Glutamatergic neuron (in vitro differentiated cells): ENCODE measurements around the gene HOMEZ. TPM values are rescaled to one million over a fixed set of nuclear protein-coding genes. Genes with fewer than 3 reads are reported as not detected.
A peak's percentile ranks its signal among the peaks of the same experiment; 100 is the strongest.

Experiments used
- DNase-seq: peaks from one replicate; pipeline ENCODE4 v3.0.0; 2022
- H3K27ac Mint-ChIP-seq: one replicate; pipeline ENCODE4 v1.8.0; 2020; ENCODE audit warnings: mild to moderate bottlenecking, mixed read lengths, inconsistent platforms; ENCODE audit not compliant: unreplicated experiment
- H3K27me3 Mint-ChIP-seq: one replicate; pipeline ENCODE4 v1.8.0; 2020; ENCODE audit warnings: mild to moderate bottlenecking, moderate library complexity, mixed read lengths, inconsistent platforms; ENCODE audit not compliant: unreplicated experiment
- H3K36me3 Mint-ChIP-seq: one replicate; pipeline ENCODE4 v1.8.0; 2020; ENCODE audit warnings: mild to moderate bottlenecking, mixed read lengths, inconsistent platforms; ENCODE audit not compliant: unreplicated experiment
- H3K4me1 Mint-ChIP-seq: one replicate; pipeline ENCODE4 v1.8.0; 2020; ENCODE audit warnings: mild to moderate bottlenecking, low read depth, mixed read lengths, inconsistent platforms; ENCODE audit not compliant: unreplicated experiment
- H3K4me3 Mint-ChIP-seq: one replicate; pipeline ENCODE4 v1.8.0; 2020; ENCODE audit warnings: mild to moderate bottlenecking, mixed read lengths, inconsistent platforms; ENCODE audit not compliant: unreplicated experiment
- H3K9me3 Mint-ChIP-seq: one replicate; pipeline ENCODE4 v1.8.0; 2020; ENCODE audit warnings: mild to moderate bottlenecking, moderate library complexity, mixed read lengths, inconsistent platforms; ENCODE audit not compliant: unreplicated experiment
- total RNA-seq: library from RNA; stranded (reverse); fragmentation: NEBNext Ultra II Directional; extraction: Animal tissue kit (Norgen Biotek cat#: 25700); gene quantifications from one replicate; pipeline ENCODE4 v1.2.1, GENCODE V29; 2021; ENCODE audit not compliant: unreplicated experiment
- TF ChIP-seq, protein P1 (sequence below): fragments of 200-600 bp; sonication (generic); IDR thresholded peaks from one replicate; pipeline ENCODE4 v1.5.0; 2021; ENCODE audit not compliant: partially characterized antibody, unreplicated experiment

The HOMEZ gene
- total RNA-seq, 1 donor from 2014 or later: 12.2 TPM

- H3K36me3 Mint-ChIP-seq: peaks cover 9% of the 10 kb centered on the region
Measured at GRCh38 chr14:23297096-23297495, 11.2 kb upstream of the HOMEZ start.

DNA sequence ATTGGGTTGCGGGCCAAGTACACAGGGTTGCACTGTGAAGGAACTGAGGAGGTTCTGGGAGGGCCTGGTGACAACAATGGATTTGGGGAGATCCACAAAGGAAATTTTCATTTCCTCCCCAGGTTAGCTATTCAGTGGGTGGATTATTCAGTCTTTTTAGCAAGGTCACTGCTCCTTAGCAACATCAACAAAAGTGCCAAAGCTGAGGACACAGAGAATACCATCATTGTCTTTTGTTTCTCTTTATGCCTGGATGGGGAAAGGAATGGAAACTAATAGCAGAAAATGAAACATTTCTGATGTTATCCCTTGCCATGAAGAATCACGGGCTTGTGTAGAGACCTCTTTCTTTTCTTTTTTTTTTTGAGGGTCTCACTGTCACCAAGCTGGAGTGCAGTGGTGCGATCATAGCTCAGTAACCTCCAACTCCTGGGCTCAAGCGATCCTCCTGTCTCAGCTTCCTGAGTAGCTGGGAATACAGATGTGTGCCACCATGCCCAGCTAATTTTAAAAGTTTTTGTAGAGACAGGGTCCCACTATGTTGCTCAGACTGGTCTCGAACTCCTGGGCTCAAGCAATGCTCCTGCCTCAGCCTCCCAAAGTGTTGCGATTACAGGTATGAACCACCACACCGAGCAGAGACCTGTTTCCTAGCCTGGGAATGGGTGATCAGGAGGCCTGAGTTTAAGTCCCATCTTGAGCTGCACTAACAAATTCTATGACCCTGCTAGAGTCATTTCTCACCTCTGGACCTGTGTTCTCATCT is 10.3 kb upstream of the HOMEZ start:
- Mint-ChIP-seq H3K27me3 (peaks cover 19% of the 10 kb centered on the region), H3K4me1 (peaks cover 8% of the 10 kb centered on the region), H3K9me3 (peaks cover 16% of the 10 kb centered on the region), H3K4me3 (no peak overlapping the region), H3K36me3 (peaks cover 9% of the 10 kb centered on the region), H3K27ac (no peak overlapping the region)
- TF ChIP-seq, protein P1, sequence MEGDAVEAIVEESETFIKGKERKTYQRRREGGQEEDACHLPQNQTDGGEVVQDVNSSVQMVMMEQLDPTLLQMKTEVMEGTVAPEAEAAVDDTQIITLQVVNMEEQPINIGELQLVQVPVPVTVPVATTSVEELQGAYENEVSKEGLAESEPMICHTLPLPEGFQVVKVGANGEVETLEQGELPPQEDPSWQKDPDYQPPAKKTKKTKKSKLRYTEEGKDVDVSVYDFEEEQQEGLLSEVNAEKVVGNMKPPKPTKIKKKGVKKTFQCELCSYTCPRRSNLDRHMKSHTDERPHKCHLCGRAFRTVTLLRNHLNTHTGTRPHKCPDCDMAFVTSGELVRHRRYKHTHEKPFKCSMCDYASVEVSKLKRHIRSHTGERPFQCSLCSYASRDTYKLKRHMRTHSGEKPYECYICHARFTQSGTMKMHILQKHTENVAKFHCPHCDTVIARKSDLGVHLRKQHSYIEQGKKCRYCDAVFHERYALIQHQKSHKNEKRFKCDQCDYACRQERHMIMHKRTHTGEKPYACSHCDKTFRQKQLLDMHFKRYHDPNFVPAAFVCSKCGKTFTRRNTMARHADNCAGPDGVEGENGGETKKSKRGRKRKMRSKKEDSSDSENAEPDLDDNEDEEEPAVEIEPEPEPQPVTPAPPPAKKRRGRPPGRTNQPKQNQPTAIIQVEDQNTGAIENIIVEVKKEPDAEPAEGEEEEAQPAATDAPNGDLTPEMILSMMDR: no peak
- DNase-seq: no peak

More at GRCh38 chr14:23297096-23297495, 11.2 kb upstream of the HOMEZ start:
- no peak for DNase-seq
- Mint-ChIP-seq H3K4me3 (peak overlapping the region; percentile 44), H3K27ac (no peak overlapping the region), H3K4me1 (peaks cover 8% of the 10 kb centered on the region), H3K9me3 (peaks cover 18% of the 10 kb centered on the region), H3K27me3 (peaks cover 19% of the 10 kb centered on the region)
- TF ChIP-seq, protein P1: no peak

DNA sequence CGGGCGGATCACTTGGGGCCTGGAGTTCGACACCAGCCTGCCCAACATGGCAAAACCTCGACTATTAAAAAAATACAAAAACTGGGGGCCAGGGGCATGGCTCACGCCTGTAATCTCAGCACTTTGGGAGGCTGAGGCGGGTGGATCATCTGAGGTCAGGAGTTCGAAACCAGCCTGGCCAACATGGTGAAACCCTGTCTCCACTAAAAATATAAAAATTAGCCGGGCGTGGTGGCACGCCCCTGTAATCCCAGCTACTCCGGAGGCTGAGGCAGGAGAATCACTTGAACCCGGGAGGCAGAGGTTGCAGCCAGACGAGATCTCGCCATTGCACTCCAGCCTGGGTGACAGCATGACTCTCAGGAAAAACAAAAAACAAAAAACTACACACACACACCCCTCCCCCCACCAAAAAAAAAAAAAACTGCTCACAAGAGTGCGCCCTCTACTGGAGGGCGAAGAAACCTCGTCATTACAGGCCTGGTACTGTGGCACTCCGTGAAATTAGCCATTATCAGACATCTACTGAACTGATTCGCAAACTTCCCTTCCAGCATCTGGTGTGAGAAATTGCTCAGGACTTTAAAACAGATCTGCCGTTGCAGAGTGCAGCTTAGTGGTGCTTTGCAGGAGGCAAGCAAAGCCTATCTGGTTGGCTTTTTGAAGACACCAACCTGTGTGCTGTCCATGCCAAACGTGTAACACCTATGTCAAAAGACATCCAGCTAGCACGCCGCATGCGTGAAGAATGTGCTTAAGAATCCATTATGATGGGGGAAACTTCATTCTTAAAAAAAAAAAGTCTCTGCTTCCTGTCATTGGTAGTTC is 9.0 kb upstream of the HOMEZ start:
- H3K36me3 Mint-ChIP-seq: peaks cover 9% of the 10 kb centered on the region
- TF ChIP-seq, protein P1: peak; percentile 93
- peaks cover 5% of the 10 kb centered on the region for H3K4me1 Mint-ChIP-seq
- peak overlapping the region; percentile 36 for H3K4me3 Mint-ChIP-seq
- H3K27ac Mint-ChIP-seq: no peak overlapping the region
- peaks cover 9% of the 10 kb centered on the region for H3K9me3 Mint-ChIP-seq
- H3K27me3 Mint-ChIP-seq: peaks cover 15% of the 10 kb centered on the region
- peak; percentile 41 for DNase-seq

GRCh38 chr14:23286902-23287479 is 1.1 kb upstream of the HOMEZ start:
- TF ChIP-seq, protein P1: no peak
- peaks cover 4% of the 10 kb centered on the region for H3K9me3 Mint-ChIP-seq
- H3K27me3 Mint-ChIP-seq: peaks cover 6% of the 10 kb centered on the region
- no peak for DNase-seq
- peaks cover 5% of the 10 kb centered on the region for H3K4me1 Mint-ChIP-seq
- H3K36me3 Mint-ChIP-seq: no peaks in the 10 kb centered on the region
- H3K4me3 Mint-ChIP-seq: peak overlapping the region; percentile 99
- H3K27ac Mint-ChIP-seq: peak overlapping the region; percentile 97
